ENCODE measurements around the gene RPP40. TPM values are rescaled to one million over a fixed set of nuclear protein-coding genes. Genes with fewer than 3 reads are reported as not detected.
A peak's percentile ranks its signal among the peaks of the same experiment; 100 is the strongest.
"Not testable (repeated sequence)": the region's sequence is repeated elsewhere in the genome, so short reads cannot be mapped to it uniquely, and the experiment has no call there.

RPP40 gene
- polyA plus RNA-seq, 1 of the 3 experiments (the other 2 are of a cell fraction) = 9.8 TPM

GRCh38 chr6:5033214-5033904 lies 29.5 kb upstream of the RPP40 start:
- 68% methylated on average over 6 of the region's 14 CpGs for WGBS (ENCODE audit: low lambda C conversion rate)
- H3K36me3 ChIP-seq (replicated peaks in 1 of 2; ENCODE audit: control insufficient read depth in 1 of 2, insufficient read depth in 2 of 2, low read length in 1 of 2); H2AFZ ChIP-seq (ENCODE audit: low read depth); DNase-seq; H3K27ac ChIP-seq (ENCODE audit: low read depth in 2 of 2, low read length in 1 of 2); H3K79me2 ChIP-seq (ENCODE audit: insufficient read depth); CTCF ChIA-PET; H3K9me3 ChIP-seq; H3K4me1 ChIP-seq (ENCODE audit: control insufficient read depth in 1 of 2, insufficient read depth in 2 of 2, low read depth in 1 of 2, low read length in 1 of 2); H3K9me2 ChIP-seq; POLR2A ChIA-PET; H4K20me1 ChIP-seq (ENCODE audit: insufficient read depth); H3K27me3 ChIP-seq (ENCODE audit: insufficient read depth); H3K4me3 ChIP-seq (ENCODE audit: low read depth in 2 of 2, low read length in 1 of 2); H3K4me2 ChIP-seq; H3K9ac ChIP-seq; H3F3A ChIP-seq (replicated peaks; ENCODE audit: insufficient read depth): not testable (repeated sequence)

- H3K36me3 ChIP-seq (replicated peaks in 1 of 2; ENCODE audit: control insufficient read depth in 1 of 2, insufficient read depth in 2 of 2, low read length in 1 of 2); H3K4me2 ChIP-seq; POLR2A ChIA-PET; H3K9me2 ChIP-seq; H3K4me1 ChIP-seq (ENCODE audit: control insufficient read depth in 1 of 2, insufficient read depth in 2 of 2, low read depth in 1 of 2, low read length in 1 of 2); H3K9ac ChIP-seq; DNase-seq; H2AFZ ChIP-seq (ENCODE audit: low read depth); H3K27me3 ChIP-seq (ENCODE audit: insufficient read depth); H4K20me1 ChIP-seq (ENCODE audit: insufficient read depth); H3K79me2 ChIP-seq (ENCODE audit: insufficient read depth); H3F3A ChIP-seq (replicated peaks; ENCODE audit: insufficient read depth); CTCF ChIA-PET; H3K4me3 ChIP-seq (ENCODE audit: low read depth in 2 of 2, low read length in 1 of 2); H3K9me3 ChIP-seq; H3K27ac ChIP-seq (ENCODE audit: low read depth in 2 of 2, low read length in 1 of 2): not testable (repeated sequence)
- WGBS (ENCODE audit: low lambda C conversion rate) = 77% methylated on average over 13 of the region's 13 CpGs
These were observed 28.9 kb upstream of the RPP40 start for GRCh38 chr6:5032706-5033105.

GRCh38 chr6:5031150-5031549 lies 27.3 kb upstream of the RPP40 start:
- H3K27me3 ChIP-seq (ENCODE audit: insufficient read depth) = no peaks in the 10 kb centered on the region
- H3K9ac ChIP-seq = no peak overlapping the region
- CTCF ChIA-PET = interaction anchor here (0.8 to 2.3 kb wide), 5 partner anchors 10 to 89 kb away, joined by 3 to 13 read pairs (median 3); no protein-coding TSS in a partner anchor
- no peak overlapping the region for H3K4me3 ChIP-seq (ENCODE audit: low read depth in 2 of 2, low read length in 1 of 2)
- H3F3A ChIP-seq (replicated peaks; ENCODE audit: insufficient read depth) = no peaks in the 10 kb centered on the region
- no peaks in the 10 kb centered on the region; a peak in 2 of 4 replicates for H3K4me1 ChIP-seq (ENCODE audit: control insufficient read depth in 1 of 2, insufficient read depth in 2 of 2, low read depth in 1 of 2, low read length in 1 of 2)
- no peak overlapping the region for H3K4me2 ChIP-seq
- H3K79me2 ChIP-seq (ENCODE audit: insufficient read depth) = no peaks in the 10 kb centered on the region
- no peaks in the 10 kb centered on the region for H3K9me2 ChIP-seq
- POLR2A ChIA-PET = no interaction called here
- H3K9me3 ChIP-seq = no peaks in the 10 kb centered on the region
- no peak for TF ChIP-seq MXI1 (IDR thresholded peaks at IDR 0.05; ENCODE audit: low read depth, low read length)
- TF ChIP-seq NFIC (IDR thresholded peaks at IDR 0.05; ENCODE audit: borderline replicate concordance) = no peak
- TF ChIP-seq, protein P1, sequence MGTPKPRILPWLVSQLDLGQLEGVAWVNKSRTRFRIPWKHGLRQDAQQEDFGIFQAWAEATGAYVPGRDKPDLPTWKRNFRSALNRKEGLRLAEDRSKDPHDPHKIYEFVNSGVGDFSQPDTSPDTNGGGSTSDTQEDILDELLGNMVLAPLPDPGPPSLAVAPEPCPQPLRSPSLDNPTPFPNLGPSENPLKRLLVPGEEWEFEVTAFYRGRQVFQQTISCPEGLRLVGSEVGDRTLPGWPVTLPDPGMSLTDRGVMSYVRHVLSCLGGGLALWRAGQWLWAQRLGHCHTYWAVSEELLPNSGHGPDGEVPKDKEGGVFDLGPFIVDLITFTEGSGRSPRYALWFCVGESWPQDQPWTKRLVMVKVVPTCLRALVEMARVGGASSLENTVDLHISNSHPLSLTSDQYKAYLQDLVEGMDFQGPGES (IDR thresholded peaks at IDR 0.05; ENCODE audit: low read depth, low read length) = no peak
- H4K20me1 ChIP-seq (ENCODE audit: insufficient read depth) = no peaks in the 10 kb centered on the region
- peak overlapping the region; percentile 65; the same call in 1 of the 2 replicates for H2AFZ ChIP-seq (ENCODE audit: low read depth)
- no peak for DNase-seq
- WGBS (ENCODE audit: low lambda C conversion rate) = 90% methylated on average over 6 of the region's 6 CpGs
- H3K27ac ChIP-seq (ENCODE audit: low read depth in 2 of 2, low read length in 1 of 2) = no peak overlapping the region
- no peaks in the 10 kb centered on the region for H3K36me3 ChIP-seq (replicated peaks in 1 of 2; ENCODE audit: control insufficient read depth in 1 of 2, insufficient read depth in 2 of 2, low read length in 1 of 2)

Data from SK-N-SH (cell line).